HG02981 (cell line): ENCODE data around the gene SLC6A8.
"Not testable (repeated sequence)": the region's sequence is repeated elsewhere in the genome, so short reads cannot be mapped to it uniquely, and the experiment has no call there.

Experiments
- ATAC-seq: cut with Tn5 transposase; IDR thresholded peaks from one replicate; pipeline ENCODE4 v1.9.1; 2021; ENCODE audit warnings: mild to moderate bottlenecking, moderate library complexity; ENCODE audit not compliant: unreplicated experiment

The SLC6A8 gene

DNA sequence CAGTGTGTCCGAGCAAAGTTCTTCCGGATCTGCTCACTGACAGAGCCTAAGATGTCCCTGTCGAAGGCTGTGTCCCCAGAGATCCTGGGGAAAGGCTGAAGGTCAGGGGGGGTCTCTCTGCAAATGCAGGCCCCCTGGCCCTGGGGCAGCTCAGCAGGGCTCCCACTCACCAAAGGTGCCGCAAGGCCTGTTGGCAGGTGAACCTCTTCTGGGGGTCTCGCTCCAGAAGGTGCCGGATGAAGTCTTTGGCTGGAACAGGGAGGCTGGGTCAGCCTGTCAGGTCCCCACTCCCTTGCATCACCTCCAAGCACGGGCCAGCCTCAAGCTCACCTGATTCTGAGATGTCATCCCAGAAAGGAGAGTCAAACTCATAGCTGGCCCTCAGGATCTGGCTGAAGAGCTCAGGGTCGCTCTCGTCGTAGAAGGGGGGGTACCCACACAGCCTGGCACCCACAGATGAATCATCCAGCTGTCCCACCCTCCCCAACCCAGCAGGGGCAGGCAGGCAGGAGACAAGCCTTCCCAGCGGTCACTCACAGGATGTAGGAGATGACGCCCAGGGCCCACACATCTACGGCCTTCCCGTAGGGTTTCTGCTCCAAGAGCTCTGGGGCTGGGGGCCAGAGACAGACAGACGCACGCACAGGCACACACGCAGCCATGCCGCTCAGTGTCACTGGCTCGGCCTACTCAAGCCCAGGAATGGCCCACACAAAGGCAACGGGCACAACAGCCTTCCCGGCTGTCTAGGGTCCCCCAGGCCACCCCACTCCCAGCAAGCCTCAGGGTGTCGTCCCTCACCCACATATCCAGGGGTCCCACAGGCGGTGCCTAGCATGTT, 16.8 kb upstream of the SLC6A8 start:
- no peak for ATAC-seq

DNA sequence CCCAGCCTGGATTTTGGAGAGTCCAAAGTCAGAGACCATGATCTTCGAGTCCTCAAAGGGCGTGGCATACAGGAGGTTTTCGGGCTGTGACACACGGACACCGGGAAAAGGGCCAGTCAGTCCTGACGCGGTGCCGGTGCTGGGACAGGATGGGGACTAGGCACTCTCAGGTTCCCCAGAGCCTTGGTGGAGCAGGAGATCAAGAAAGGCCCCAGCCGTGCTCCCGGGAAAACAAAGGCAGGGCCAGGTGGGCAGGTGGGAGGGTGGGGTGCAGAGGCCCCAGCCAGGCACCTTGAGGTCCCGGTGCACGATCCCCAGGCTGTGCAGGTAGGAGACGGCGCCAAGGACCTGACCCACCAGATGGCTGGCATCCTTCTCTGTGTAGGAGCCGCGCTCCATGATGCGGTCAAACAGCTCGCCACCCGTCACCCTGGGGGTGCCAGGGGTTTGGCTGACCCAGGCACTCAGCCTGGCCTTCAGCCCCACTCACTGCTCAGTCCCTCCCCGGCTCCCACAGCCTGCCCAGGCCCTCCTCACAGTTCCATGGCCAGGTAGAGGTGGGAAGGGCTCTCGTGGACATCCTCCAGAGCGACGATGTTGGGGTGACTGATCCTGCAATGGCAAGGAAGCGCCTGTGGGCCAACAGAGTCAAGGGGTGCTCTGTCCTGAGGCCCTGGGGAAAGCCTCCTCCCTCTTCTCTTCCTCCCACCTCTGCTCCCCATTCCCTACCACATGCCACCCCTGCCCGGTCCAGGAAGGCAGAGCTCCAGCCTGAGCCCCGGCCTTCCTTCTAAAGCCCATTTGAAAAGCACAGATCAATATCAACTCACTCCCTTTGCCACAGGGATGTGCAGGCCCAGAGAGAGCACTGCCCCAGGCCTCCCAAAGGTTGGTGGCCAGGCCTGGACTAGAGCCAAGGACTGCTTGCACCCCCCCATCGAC, 15.9 kb upstream of the SLC6A8 start:
- no peak for ATAC-seq

DNA sequence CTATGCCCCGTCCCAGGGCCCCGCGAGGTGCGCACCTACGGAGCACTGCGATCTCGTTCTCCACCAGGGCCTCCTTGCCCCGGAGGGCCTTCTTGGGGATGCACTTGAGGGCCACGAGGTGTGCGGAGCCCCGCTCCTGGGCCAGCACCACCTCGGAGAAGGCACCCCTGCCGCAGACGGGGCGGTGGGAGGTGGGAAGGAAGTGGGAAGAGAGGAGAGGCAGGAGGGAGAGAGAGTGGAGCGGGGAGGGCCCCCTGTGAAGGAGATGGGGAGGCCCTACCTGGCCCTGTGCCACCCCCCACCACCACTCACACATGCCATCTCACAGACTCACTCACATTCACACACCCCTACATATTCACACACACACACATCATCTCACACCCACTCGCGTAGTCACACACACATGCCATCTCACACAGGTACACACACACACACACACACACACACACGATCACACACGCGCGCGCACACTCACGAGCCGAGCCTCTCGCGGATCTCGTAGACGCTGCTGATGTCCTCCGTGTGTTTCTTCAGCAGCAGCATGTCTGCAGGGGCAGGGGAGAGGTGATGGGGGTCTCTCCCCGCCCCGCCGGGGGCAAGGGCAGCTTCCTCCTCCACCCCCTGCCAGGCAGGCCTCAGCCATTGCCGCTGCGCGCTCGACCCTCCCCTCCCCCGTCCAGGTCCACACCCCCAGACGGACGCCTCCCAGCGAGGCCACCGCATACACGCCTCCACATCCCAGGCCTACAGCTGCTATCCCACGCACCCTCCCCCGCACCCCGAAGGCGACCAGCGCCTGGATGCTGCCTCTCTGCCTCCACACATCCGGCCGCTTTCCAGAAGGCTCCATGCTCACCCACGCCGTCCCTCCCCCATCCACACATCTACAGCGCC, 14.9 kb upstream of the SLC6A8 start:
- no peak for ATAC-seq

GRCh38 chrX:153673428-153674218, 14.1 kb upstream of the SLC6A8 start, which contains the start of gene PNCK:
Gene PNCK (minus strand): TSS chrX:153673813. CDS start chrX:153673076, 737 bp downstream.
- ATAC-seq = no peak

DNA sequence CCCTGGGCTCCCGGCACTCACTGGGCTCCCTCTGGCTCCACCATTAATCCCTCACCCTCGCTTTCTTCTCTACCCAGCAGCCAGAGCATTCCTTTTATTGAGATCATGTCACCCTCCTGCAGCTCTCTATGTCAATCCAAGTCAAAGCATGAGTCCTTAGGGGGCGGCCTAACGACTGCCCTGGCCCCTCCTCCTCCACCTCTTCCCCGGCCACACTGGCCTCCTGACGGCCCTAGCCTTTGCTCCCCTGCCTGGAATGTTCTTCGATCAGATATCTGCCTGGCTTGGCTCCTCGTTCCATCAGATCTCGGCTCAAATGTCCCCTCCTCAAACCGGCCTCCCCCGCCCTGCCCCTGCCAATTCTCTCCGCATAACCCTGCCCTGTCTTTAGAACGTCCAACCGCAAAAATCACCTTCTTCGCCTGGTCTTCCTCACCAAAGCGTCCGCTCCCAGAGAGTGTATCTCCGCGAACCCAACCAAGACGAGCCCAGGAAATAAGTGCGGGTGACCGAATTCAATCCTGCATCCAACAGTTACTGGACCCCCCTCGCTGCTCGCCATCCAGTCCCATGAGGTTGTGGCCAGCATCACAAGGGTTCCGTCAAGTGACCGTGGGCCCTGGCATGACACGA, 13.4 kb upstream of the SLC6A8 start:
- ATAC-seq = no peak

DNA sequence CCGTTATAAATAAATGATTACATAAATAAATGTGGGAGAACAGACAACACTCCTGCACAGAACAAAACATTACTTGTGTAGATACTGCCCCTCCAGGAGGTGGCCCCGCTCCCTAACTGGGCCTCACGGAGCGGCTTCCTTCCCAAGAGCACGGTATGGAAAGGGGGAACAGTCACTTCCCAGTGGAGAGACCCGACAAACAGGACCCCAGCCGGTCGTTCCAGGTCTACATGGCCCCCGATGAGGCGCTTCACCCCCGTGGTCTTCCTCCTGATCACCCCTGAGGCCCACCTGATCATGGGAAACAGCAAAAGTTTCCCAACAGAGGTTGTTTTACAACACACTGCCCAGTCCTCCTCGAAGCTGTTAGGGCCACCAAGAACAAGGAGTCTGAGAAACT, 6.6 kb upstream of the SLC6A8 start:
- ATAC-seq = no peak

GRCh38 chrX:153683486-153683885, 4.2 kb upstream of the SLC6A8 start:
- not testable (repeated sequence) for ATAC-seq

DNA sequence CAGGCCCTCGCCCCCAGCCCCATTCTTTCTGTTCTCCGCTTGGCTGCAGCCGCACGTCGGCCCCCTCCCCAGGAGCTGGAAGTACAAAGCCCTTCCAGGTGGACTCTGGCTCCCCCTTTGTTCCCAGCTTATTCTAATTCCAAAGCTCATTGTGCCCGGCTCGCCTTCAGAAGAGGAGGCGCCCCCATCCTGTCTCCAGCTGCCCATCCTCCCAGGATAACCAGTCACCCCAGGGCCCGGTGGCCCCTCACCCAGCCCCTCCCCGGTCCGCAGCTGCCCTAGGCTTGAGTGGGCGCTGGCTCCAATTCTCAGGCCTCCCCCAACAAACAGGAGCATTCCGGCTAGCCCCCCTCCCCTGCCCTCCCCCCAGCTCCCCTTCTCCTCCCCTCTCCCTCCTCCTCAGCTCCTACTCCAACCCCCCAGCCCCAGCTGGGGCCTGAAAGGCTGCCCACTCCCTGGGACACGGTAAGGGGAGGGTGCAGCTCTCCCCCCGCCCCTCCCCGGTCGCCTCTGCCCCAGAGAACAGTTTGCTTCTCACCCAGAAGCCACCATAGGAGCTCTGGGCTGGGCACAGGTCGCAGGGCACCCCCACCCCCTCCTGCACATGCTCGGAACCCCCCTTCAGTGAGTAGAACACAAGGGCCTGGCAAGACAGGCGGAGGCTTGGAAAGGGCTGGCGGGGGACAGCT, 3.1 kb upstream of the SLC6A8 start:
- ATAC-seq = no peak

DNA sequence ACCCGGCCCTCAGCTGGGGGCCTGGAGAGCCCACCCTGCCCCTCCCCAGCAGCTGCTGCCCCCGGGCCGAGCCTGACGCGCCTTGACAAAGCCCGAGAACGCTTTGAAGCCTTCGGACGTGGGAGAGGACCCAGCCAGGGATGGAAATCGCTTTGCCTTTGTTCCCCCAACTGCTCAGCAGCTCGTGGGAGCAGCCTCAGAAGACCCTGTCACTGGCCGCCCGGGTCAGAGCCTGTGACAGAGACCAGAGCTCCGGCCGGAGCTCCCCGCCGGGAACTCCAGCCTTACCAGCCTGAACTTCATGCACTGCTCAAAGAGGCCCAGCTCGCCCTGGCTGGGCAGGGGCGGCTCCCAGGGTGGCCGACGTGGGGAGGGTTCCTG, 2.6 kb upstream of the SLC6A8 start:
- ATAC-seq = no peak

- no peak for ATAC-seq
These were observed 1.7 kb upstream of the SLC6A8 start for GRCh38 chrX:153685751-153686696.

DNA sequence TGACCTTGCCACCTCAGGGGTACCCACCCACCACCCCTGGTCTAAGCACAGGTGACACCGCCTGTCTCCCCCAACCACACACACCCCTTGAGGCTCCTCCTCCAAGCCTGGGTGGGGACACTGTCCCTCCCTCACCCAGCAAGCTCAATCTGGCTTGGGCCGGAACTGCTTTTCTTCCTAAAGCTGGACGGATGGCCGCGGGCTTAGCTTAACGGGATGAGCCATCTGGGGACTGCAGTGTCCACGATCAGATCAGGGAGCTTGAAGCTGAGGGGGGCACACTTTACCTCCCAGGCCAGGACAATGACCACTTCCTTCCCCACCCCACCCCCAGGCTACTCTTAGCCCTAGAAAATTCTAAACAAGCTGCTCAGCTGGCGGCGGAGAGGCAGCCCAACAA, 1.0 kb upstream of the SLC6A8 start:
- no peak for ATAC-seq

GRCh38 chrX:153688071-153688470, 345 bp downstream of the SLC6A8 start:
- no peak for ATAC-seq

GRCh38 chrX:153688506-153688905, 780 bp downstream of the SLC6A8 start:
- ATAC-seq = no peak

GRCh38 chrX:153688911-153689590, 1.3 kb downstream of the SLC6A8 start:
- ATAC-seq = no peak

GRCh38 chrX:153689654-153690465, 2.1 kb downstream of the SLC6A8 start:
- ATAC-seq = no peak

DNA sequence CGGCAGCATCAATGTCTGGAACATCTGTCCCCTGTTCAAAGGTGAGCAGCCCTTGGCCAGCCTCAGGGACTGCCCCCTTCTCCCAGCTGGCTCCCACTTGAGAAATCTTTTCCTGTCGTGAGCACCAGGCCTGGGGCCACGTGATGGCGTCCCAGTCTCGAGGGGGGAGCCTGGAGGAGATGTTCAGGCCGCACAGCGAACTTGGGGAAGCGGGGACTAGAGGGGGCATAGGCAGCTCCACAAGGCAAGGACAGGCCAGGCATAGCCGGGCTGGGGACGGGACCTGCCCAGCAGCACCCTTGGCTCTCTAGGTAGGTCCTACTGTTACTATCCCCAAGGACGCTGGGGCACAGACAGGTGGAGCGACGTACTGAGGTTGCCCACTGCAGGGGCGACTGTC, 2.7 kb downstream of the SLC6A8 start:
- no peak for ATAC-seq
